ENCODE data around the gene BARD1.
"Not testable (repeated sequence)": the region's sequence is repeated elsewhere in the genome, so short reads cannot be mapped to it uniquely, and the experiment has no call there.

Gene BARD1

DNA sequence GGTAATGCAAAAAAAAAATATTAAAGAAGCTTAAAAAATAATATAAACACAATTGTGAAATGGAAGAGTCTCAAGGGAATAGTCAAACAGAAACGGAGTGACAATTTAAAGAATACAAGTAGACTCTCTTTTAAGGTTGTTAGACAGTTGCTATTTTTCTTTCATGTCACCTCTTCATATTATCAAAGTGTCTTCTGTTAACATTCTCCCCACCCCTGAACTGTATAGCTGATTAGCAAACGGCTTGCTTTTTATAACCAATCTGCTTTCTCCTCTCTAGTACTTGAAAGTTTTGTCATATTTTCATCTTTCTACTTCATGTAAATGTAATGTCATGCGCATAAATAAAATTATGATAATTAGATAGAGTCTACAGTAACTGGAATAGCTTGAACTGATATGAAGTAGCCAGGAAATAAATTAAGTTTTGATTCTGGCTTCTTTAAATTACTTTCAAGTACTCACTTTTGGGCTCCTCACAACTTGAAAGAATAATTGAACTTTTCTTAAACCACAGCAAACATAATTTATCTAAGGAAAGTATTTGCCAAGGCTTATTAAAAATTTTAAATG, 37.0 kb downstream of the BARD1 start:
- DNase-seq (ENCODE audit: insufficient read length, low spot score) (no peak), FAIRE-seq (no peak)

DNA sequence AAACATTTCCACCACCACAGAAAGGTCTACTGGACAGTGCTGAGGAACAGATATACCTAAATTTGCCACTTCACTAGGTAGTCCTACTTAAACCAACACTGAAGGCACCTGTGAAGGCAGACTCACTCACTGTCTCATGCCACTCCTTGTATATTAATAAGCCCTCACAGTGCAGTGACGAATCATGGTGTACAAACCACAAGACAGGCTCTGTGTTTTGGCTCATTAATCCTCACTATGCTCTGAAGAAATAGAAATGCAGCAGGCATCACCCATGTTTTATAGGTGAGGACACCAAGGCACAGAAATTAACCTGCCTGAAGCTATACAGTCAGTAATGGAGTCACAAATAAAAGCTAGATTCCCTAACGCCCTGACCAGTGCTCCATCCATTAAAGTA, 44.3 kb downstream of the BARD1 start:
- no peak for DNase-seq (ENCODE audit: insufficient read length, low spot score)
- no peak for FAIRE-seq

DNA sequence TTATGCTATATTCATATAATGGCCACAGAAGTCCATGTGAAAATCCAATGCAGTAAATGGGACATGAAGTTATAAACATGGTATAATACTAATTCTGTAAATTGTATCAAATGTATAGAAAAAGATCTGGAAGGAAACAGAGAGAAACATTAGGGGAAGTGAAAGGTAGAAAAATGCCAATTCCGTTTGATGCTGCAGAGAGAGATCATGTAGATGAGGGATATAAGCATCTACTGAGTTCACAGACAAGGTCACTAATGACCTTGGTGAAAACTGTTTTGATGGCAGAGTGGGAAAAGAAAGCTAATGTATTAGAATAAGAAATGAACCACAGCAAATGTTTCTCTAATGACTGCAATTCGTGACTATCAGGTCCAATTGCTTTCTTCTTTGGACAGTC, 56.0 kb downstream of the BARD1 start:
- no peak for FAIRE-seq
- DNase-seq (ENCODE audit: insufficient read length, low spot score): no peak

DNA sequence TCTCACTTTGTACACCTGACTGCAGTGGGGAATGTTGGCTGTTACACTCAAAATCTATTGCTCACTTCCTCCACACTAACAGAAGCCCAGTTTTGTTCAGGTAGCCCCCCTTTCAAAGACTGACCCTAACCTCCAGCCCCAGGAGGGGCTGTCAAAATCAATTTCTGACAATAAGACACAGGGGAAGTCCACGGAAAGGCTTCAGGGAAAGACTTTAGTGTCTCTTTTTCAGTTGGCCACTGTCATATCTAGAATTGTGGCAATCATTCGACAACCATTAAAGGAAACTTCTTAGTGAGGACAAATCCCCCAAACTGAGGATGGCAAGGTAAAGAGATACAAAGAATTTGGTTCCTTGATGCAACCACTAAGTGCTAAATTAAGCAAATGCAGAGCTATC, 59.0 kb downstream of the BARD1 start:
- no peak for DNase-seq (ENCODE audit: insufficient read length, low spot score)
- no peak for FAIRE-seq

DNA sequence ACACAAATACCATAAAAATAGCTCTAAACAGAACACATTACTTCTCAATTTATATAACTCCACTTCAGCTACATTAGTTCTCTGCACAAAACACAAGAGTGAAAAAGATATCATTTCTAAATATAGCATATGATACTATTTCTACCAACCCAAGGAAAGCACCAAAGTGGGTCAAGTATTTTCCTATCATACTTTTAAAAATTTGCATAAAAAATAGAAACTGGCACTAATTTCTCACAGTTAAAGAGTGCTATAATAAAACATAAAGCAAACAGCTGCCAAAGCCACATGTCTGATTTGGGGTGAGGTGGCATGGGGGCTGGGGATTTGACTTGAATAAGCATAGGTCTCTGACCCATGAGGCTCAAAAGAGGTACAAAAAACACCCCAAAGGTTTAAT, 61.5 kb downstream of the BARD1 start:
- DNase-seq (ENCODE audit: insufficient read length, low spot score): no peak
- FAIRE-seq: no peak

DNA sequence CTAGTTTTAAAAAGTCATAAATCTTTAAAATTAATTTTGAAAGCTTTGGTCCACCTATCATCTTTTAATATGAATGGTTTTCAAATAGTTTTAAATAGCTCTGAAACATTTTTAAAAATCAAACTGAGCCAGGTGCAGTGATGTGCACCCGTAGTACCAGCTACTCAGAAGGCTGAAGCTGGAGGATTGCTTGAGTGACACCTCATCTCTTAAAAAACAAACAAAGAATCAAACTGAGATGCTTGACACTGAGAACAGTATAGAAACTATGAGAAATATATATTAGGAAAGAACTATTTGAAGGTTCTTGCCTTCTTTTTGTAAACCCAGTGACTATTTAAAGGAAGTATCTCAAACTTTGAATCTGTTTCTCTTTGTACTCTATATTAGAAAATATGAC, 67.4 kb downstream of the BARD1 start:
- FAIRE-seq (no peak), DNase-seq (ENCODE audit: insufficient read length, low spot score) (no peak)

DNA sequence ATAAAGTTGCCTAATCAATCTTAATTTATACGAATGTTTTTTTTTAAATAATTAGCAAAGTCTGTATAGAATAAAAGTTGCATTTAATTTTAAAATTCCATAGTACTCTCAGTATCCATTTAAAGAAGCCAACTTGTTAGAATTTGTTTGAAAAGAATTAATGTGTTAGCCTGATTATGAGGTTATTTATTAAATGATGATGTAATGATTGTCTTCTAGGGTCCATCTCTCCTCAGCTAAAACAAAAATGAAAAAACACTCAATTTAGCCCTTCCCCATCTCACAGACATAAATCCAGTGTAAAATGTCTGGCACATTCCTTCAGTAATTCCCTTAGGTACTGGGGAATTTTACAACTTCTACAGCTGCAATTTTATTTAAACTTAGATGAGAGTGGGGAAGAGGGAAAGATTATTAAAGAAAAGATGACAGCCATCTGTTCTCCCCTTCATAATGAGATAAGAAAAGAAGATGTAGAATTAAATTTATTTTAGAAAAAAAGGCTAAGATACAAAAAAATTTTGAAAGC, 68.6 kb downstream of the BARD1 start:
- DNase-seq (ENCODE audit: insufficient read length, low spot score) (no peak), FAIRE-seq (no peak)

DNA sequence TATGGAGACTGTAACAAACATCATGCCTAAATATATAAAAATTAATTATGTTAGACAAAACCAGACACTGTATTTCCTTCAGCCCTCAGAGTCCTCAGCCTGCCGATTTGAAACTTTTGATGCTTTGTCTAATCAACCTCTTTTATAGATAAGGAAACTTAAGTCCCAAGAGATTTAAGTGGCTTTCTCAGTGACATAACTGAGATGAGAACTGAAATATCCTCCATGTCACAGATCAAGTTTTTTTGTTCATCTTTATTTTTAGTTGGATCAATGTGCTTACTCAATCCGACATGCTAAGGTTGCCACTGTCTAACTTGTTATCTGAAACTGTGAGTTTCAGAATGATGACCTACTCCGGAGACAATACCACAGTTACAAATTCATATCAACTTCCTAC, 72.3 kb downstream of the BARD1 start:
- no peak for DNase-seq (ENCODE audit: insufficient read length, low spot score)
- FAIRE-seq: no peak

DNA sequence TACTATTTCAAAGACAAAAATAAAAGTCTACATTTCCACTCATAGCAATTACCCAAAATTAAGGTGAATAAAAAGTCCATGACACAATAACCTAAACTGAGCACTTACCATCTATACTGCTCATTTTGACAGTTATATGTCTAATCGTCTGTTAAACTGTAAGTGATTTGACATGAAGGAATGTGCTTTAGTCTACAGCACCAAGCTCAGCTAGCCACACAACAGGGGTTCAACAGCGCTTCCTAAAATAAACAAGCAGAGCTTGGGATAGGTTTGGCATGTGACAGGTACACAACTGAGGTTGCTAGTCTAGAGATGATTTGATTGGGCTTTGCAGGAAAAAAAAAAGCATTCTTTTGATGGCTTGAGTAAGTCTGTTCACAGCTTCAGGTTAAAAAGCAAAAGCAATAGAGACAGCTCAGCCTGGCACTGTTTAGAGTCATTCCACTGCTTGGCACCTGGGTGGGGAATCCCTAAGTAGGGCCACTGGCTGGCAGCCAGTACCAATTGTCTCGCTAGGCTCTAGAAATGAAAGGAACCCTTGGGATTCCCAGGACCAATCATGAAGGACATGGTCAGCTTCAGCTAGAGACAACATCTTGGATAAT, 78.6 kb downstream of the BARD1 start:
- FAIRE-seq: no peak
- DNase-seq (ENCODE audit: insufficient read length, low spot score): no peak

DNA sequence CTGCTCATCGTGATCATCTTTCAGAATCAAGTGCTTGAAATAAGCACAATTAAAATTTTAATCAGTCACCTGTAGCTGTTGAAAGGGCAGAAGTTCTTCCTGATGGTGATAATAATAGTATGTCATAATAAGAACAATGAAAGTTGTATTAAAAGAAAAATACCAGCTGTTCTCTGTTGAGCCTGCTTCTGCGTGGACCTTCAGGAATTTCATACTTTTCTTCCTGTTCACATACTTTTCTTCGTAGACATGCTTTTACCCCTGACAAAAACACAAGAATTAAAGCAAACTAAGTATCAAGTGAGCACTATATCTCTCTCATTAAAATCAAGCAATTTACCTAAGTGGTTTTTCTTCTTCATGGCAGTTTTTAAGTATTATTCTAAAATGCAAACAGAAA, 79.2 kb downstream of the BARD1 start:
- FAIRE-seq (no peak), DNase-seq (ENCODE audit: insufficient read length, low spot score) (no peak)

DNA sequence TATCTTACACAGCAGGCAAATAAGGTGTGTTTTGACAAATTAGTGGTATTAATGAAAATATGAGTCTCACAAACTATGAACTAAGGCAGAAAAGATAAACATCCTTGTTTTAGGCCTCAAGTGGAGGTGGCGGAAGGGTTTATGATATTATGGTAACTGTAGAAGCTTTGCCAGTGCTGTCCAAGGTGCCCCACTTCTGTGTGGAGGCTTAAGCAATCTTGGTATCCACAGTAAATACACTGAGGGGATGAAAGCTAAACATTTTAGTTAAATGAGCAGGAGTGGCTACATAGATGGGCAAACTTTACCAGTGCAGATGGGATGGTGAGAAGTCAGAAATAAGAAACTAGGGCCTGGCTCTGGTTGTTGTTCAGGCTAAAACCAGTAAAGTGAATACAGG, 84.7 kb downstream of the BARD1 start:
- no peak for FAIRE-seq
- DNase-seq (ENCODE audit: insufficient read length, low spot score): no peak

DNA sequence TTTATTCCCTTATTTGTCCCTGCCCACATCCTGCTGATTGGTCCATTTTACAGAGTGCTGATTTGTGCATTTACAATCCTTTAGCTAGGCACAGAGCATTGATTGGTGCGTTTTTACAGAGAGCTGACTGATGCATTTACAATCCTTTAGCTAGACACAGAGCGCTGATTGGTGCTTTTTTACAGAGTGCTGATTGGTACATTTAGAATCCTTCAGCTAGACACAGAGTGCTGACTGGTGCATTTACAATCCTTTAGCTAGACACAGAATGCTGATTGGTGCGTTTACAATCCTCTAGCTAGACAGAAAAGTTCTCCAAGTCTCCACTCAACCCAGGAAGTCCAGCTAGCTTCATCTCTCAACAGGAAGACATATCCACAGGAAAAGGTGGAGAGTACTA, 91.6 kb downstream of the BARD1 start:
- DNase-seq (ENCODE audit: insufficient read length, low spot score); FAIRE-seq: not testable (repeated sequence)

DNA sequence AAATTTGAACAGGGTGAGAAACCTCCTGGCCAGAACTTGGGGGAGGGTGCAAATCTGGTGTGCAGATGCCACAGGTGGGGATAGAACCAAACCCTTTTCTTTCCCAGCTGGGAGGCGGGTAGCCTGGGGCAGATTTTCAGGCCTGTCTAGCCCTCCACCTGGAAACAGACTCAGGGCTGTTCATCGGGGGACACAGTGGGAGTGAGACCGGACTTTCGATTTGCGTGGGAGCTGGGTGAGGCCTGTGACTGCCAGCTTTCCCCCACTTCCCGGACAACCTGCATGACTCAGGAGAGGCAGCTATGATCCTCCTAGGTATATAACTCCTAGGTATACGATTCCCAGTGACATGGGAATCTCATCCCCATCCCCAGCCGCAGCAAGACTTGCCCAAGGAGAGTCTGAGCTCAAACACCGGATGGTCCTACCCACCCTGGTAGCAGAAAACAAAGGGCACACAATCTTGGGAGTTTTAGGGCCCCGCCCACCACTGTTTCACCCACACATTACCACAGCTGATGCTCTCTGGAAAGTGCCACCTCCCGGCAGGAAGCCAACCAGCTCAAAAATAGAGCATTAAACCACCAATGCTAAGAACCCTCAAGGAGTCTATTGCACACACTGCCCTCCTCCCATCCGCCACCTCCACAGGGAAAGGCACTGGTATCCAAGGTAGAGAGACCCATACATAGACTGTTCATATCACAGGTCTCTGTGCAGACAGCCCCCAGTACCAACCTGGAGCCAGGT, 92.5 kb downstream of the BARD1 start:
- no peak for DNase-seq (ENCODE audit: insufficient read length, low spot score)
- no peak for FAIRE-seq

DNA sequence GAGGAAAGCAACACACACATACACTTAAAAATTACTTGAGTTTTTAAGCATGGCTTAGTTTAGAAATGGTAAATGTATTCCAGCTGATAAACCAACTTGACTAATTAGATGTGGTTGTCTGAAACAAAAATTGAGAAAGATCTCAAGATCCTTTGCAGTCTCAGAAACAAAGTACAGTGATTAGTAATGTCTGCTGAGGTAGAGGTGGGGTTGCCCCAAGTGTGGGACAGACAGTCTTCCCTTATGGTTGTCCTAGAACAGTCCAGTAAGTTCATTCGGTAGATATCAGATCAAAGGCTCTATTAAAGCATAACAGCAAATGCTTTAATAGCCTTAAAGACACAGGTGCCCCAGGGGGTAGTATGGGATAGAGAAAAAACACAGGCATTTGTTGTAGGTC, 94.5 kb downstream of the BARD1 start:
- DNase-seq (ENCODE audit: insufficient read length, low spot score) (no peak), FAIRE-seq (no peak)

DNA sequence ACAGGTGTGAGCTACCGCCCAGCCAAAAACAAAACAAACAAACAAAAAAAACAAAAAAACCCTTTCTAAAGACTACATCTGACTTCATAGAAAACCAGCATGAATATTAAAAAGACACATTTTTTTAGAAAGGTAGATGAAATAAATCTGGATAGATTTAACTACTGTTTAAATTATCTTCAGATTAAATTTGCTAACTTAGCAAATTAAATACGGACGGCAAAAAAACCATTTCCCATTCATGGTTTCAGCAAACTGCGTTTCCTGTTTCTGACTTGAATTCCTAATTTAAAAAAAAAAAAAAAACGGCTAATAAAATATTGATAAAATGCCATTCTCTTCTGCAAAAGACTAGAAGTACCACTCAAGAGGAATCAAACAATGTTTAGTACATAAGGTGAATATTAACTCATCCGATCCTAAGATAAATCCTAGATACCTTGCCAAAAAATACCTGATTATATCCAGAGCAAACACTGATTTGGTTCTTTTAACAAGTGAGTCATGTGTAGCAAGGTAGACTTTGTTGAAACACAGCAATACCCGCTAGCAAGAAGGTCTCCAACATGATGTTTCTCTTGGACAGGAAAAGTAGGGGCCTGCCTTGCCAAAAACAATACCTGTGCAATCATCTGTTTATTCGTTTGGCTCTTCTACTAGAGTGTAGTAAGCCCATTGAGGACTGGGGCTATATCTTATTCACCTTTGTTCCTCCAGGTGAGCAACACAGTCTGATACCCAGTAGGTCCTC, 96.2 kb downstream of the BARD1 start:
- FAIRE-seq (no peak), DNase-seq (ENCODE audit: insufficient read length, low spot score) (no peak)

DNA sequence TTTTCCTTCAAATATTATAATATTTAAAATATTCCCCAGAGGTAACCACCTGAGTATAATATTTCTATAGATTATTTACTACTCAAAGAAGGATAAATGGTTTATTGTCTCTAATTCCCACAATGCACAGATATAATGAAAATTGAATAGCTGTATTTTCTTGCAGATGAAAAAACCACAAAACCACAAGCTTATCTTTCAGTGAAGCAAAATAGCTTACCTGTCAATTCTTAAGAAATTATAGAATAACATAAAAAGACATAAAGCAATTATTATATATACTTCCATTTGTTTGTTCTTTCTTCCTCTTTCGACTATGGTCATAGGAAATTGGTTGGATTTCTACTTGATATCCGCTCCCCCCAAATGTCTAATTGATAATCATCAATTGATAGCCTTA, 98.8 kb downstream of the BARD1 start:
- no peak for FAIRE-seq
- no peak for DNase-seq (ENCODE audit: insufficient read length, low spot score)

DNA sequence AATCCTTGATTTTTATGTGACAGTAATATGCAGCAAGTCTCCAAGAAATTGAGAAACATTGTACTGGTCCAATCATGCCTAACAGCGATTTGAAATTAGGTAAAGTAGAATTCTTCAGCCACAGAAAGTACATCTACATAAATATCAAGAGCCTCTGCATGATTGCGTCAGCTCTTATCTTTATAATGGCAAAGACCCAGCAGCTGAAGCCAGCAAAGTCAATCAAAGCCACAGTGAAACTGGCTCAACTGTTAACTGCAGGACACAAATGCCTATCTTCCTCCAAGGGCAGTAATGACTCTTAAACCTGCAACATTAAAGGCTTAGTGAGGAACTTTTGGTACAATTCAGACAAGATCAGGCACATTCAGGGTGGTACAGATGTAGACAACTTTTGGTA, 102.5 kb downstream of the BARD1 start:
- DNase-seq (ENCODE audit: insufficient read length, low spot score): no peak
- no peak for FAIRE-seq

DNA sequence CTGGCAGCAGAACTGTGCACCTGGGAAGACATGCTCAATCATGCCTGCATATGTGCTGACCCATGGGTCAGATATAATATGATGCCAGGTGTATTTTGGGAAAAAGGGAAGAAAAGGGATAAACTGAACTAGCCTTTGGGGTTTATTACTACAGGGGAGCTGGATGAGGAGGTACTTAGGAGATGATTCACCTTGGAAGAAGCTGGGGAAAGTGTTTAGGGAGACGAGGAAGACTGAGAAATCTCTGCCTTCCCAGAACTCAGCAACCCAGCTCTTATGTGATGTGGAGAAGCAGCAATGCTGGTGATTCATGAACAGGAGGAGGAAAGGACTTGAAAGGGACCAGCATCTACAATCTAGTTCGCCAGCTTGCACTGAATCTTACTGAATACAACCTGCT, 110.2 kb downstream of the BARD1 start:
- FAIRE-seq (no peak), DNase-seq (ENCODE audit: insufficient read length, low spot score) (no peak)

DNA sequence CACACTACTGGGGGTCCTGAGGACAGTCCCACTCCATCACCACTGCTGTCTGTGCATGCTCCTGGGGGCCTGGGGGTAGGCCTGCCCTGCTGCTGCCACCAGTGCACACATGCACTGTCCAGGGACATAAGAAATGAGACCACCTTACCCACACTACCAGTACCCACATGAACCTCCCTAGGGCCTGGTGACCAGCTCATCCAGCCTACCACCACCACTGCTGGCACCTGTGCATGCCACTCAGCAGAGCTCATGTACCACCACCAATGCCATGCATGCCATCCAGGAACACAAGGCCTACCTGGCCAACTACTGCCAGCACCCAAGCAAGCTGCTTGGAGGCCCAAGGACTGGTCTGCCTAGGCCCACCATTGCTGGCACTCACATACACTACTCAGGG, 112.8 kb downstream of the BARD1 start:
- FAIRE-seq (no peak), DNase-seq (ENCODE audit: insufficient read length, low spot score) (no peak)

DNA sequence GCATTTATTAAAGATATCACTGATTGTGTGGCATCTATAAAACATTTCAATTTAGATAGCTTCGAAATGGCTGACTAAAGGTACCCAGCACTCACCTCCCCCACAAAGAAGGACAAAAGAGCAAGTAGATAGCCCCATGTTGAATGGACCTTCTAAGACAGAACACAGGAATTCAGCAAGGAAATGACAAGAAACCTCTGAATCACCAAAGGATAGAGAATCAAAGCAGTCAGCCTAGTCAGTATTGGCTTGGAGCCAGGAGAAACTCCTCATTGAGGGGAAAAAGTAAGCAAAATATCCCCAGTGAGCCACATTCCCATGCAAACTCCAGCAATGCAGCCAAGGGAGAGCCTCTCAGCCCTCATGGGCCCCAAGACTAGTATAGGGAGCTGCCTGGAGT, 113.7 kb downstream of the BARD1 start:
- DNase-seq (ENCODE audit: insufficient read length, low spot score) (no peak), FAIRE-seq (no peak)

DNA sequence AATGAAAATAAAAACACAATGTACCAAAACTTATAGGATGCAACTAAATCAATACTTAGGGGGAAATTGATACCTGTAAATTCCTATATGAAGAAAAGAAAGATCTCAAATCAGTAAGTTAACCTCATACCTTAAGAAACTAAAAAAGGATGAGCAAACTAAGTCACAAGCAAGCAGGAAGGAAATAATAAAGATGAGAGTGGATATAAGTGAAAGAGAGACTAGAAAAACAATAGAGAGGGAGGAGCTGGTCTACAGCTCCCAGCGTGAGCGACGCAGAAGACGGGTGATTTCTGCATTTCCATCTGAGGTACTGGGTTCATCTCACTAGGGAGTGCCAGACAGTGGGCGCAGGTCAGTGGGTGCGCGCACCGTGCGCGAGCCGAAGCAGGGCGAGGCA, 125.9 kb downstream of the BARD1 start:
- not testable (repeated sequence) for DNase-seq (ENCODE audit: insufficient read length, low spot score); FAIRE-seq

All from HTR-8/SVneo (cell line).